ENCODE results near the gene PLA2G4E.

PLA2G4E gene

GRCh38 chr15:41980654-41981323, 40.1 kb downstream of the PLA2G4E start:
- DNase-seq (ENCODE audit: extremely low read depth, low read depth) = no peak
- TF ChIP-seq CTCF (IDR thresholded peaks at IDR 0.05; ENCODE audit: low read depth, low read length) = no peak

GRCh38 chr15:41979493-41980266, 41.2 kb downstream of the PLA2G4E start:
- TF ChIP-seq CTCF (IDR thresholded peaks at IDR 0.05; ENCODE audit: low read depth, low read length) = no peak

GRCh38 chr15:41978534-41978933, 42.3 kb downstream of the PLA2G4E start:
- no peak for DNase-seq (ENCODE audit: extremely low read depth, low read depth)
- TF ChIP-seq CTCF (IDR thresholded peaks at IDR 0.05; ENCODE audit: low read depth, low read length) = no peak

More at GRCh38 chr15:41979493-41980266, 41.2 kb downstream of the PLA2G4E start:
- DNase-seq (ENCODE audit: extremely low read depth, low read depth) = no peak

- no peak for DNase-seq (ENCODE audit: extremely low read depth, low read depth)
- no peak for TF ChIP-seq CTCF (IDR thresholded peaks at IDR 0.05; ENCODE audit: low read depth, low read length)
These were observed 43.0 kb downstream of the PLA2G4E start for GRCh38 chr15:41977757-41978383.

- DNase-seq (ENCODE audit: extremely low read depth, low read depth) = no peak
- TF ChIP-seq CTCF (IDR thresholded peaks at IDR 0.05; ENCODE audit: low read depth, low read length) = no peak
These were observed 45.2 kb downstream of the PLA2G4E start for GRCh38 chr15:41975669-41976068.

- no peak for TF ChIP-seq CTCF (IDR thresholded peaks at IDR 0.05; ENCODE audit: low read depth, low read length)
- DNase-seq (ENCODE audit: extremely low read depth, low read depth) = no peak
These were observed 46.8 kb downstream of the PLA2G4E start for GRCh38 chr15:41974041-41974440.
